Measurements from ENCODE around the gene POLR2M. TPM values are rescaled to one million over a fixed set of nuclear protein-coding genes. Genes with fewer than 3 reads are reported as not detected.

Gene POLR2M
- total RNA-seq, 4 donors from 2014 or later, result 35.6 to 369 (median 145) TPM

DNA sequence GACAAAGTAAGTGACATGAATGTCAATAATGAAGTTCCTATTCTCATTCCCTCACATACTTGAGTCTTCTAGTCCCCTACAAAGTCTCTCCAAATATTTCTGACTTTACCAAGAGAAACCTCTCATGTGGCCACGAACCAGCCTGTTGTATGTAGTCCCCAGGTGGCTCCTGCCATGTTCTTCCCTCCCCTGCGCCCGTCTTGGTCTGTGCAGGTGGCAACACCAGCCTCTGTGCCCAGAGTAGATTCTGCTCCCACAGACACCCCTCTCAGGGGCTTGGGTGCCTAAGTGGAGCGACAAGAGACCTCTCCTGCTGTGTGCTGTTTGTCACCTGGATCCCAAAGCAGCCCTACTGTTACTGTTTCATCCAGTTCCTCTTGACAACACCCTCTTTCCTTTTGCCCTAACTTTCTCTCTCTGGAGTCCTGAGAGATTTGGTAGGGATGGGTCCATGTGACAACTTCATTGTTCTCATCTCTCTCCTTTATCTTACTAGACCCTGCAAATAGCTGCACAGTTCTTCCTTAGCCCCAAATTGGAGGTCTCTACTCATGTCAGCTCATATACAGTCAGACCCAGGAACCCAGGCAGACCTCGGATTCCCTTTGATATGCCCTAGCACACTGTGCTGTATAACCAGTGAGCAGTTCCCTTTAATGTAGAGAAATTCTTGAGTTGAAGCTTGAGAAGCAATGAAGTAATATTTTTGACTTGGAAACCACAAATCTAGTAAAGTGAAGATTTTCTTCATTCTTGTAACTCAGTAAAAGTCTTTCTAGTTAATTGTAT lies 56.9 kb downstream of the POLR2M start:
- TF ChIP-seq, protein P1, sequence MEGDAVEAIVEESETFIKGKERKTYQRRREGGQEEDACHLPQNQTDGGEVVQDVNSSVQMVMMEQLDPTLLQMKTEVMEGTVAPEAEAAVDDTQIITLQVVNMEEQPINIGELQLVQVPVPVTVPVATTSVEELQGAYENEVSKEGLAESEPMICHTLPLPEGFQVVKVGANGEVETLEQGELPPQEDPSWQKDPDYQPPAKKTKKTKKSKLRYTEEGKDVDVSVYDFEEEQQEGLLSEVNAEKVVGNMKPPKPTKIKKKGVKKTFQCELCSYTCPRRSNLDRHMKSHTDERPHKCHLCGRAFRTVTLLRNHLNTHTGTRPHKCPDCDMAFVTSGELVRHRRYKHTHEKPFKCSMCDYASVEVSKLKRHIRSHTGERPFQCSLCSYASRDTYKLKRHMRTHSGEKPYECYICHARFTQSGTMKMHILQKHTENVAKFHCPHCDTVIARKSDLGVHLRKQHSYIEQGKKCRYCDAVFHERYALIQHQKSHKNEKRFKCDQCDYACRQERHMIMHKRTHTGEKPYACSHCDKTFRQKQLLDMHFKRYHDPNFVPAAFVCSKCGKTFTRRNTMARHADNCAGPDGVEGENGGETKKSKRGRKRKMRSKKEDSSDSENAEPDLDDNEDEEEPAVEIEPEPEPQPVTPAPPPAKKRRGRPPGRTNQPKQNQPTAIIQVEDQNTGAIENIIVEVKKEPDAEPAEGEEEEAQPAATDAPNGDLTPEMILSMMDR (IDR thresholded peaks at IDR 0.05; ENCODE audit: low read depth), result no peak

Other genes starting within 250 kb of the POLR2M start
- 10 to 100 TPM; 22.5 to 31.8 (median 28.3) TPM for gene MYZAP, start 114.8 kb upstream of the POLR2M start, total RNA-seq

All from subcutaneous adipose tissue (tissue), 4 donors.